Thoracic aorta (tissue), 2 donors: Measurements from ENCODE around the gene PPP2R5B. TPM values are rescaled to one million over a fixed set of nuclear protein-coding genes. Genes with fewer than 3 reads are reported as not detected.

ENCODE experiments used
- ATAC-seq: fragments of 150-250 bp; one replicate; pipeline ENCODE4 v1.8.0; 2017; ENCODE audit warnings: low read depth; ENCODE audit not compliant: insufficient number of reproducible peaks, low FRiP score
- DNase-seq: peaks from one replicate; pipeline ENCODE4 v3.0.0-alpha.2; 2020; ENCODE audit warnings: low spot score
- H3K27ac ChIP-seq, 2 donors: fragments of 200-600 bp; sonication (generic); 1 replicate in 1 of 2; 2 replicates in 1 of 2; pipeline ENCODE4 v1.5.1; 2016; ENCODE audit warnings: mild to moderate bottlenecking in 2 of 2, moderate library complexity in 2 of 2
- H3K27me3 ChIP-seq: fragments of 200-600 bp; sonication (generic); replicated peaks from 2 replicates; pipeline ENCODE4 v1.6.0; 2016; ENCODE audit warnings: mild to moderate bottlenecking; ENCODE audit not compliant: insufficient read depth
- H3K36me3 ChIP-seq: fragments of 200-600 bp; sonication (generic); one replicate; pipeline ENCODE4 v1.5.1; 2016
- H3K4me1 ChIP-seq, 2 donors: fragments of 200-600 bp; sonication (generic); 1 replicate in 1 of 2; 2 replicates in 1 of 2; pipeline versions ENCODE4 v1.5.1 to v1.6.0; 2016; ENCODE audit warnings: low read depth in 2 of 2, mild to moderate bottlenecking in 1 of 2; ENCODE audit not compliant: control insufficient read depth in 1 of 2
- H3K4me3 ChIP-seq: fragments of 200-600 bp; sonication (generic); 2 replicates; pipeline ENCODE4 v1.5.1; 2016; ENCODE audit warnings: mild to moderate bottlenecking
- H3K9me3 ChIP-seq: fragments of 200-600 bp; sonication (generic); 2 replicates; pipeline ENCODE4 v1.5.1; 2016
- CTCF ChIP-seq: fragments of 200-600 bp; sonication (generic); IDR thresholded peaks from one replicate; pipeline ENCODE4 v1.5.1; 2019; ENCODE audit warnings: antibody characterized with exemption
- total RNA-seq, 2 donors: library from RNA; depleted of rRNA; stranded (reverse); fragments of >200 nt; gene quantifications; one replicate each; pipeline versions ENCODE4 v1.1.0 to v1.2.3, GENCODE V29; 2016

The PPP2R5B gene
- total RNA-seq, 2 donors from 2014 or later: 21.0 to 38.2 TPM

GRCh38 chr11:64916775-64917662 lies 7.5 kb upstream of the PPP2R5B start, which contains the start of gene ATG2A:
Gene ATG2A, minus strand, starts transcription at chr11:64917209. Its CDS starts 74 bp downstream, at chr11:64917135.
- Histone ChIP-seq H3K4me1 (peaks cover 14 to 26% of the 10 kb centered on the region in 2 donors), H3K27me3 (no peaks in the 10 kb centered on the region), H3K27ac (peak within 1 kb of the TSS; percentile 69 to 76), H3K36me3 (peaks cover 19% of the 10 kb centered on the region), H3K4me3 (peak within 1 kb of the TSS; percentile 79), H3K9me3 (no peaks in the 10 kb centered on the region)
- TF ChIP-seq CTCF: no peak
- DNase-seq (peak; percentile 99), ATAC-seq (peak; percentile 99)

- H3K27me3 ChIP-seq: no peaks in the 10 kb centered on the region
- peaks cover 13% of the 10 kb centered on the region for H3K36me3 ChIP-seq
- ATAC-seq (no peak), DNase-seq (no peak)
- H3K4me1 ChIP-seq: peaks cover 14 to 26% of the 10 kb centered on the region in 2 donors
- H3K4me3 ChIP-seq: peak overlapping the region; percentile 79
- no peak for TF ChIP-seq CTCF
- peak overlapping the region; percentile 69 to 76 for H3K27ac ChIP-seq
- H3K9me3 ChIP-seq: no peaks in the 10 kb centered on the region
Measured at GRCh38 chr11:64917663-64917995, 6.9 kb upstream of the PPP2R5B start.

GRCh38 chr11:64918017-64918416 lies 6.5 kb upstream of the PPP2R5B start:
- H3K27me3 ChIP-seq: no peaks in the 10 kb centered on the region
- no peak for TF ChIP-seq CTCF
- H3K4me3 ChIP-seq: peak overlapping the region; percentile 79
- peaks cover 14 to 26% of the 10 kb centered on the region in 2 donors for H3K4me1 ChIP-seq
- H3K36me3 ChIP-seq: peaks cover 10% of the 10 kb centered on the region
- DNase-seq (no peak), ATAC-seq (no peak)
- no peaks in the 10 kb centered on the region for H3K9me3 ChIP-seq
- peak overlapping the region; percentile 69 to 76 for H3K27ac ChIP-seq

- Histone ChIP-seq H3K36me3 (no peaks in the 10 kb centered on the region), H3K27ac (no peak overlapping the region), H3K9me3 (no peaks in the 10 kb centered on the region), H3K4me1 (peaks cover 17 to 32% of the 10 kb centered on the region in 2 donors), H3K4me3 (no peak overlapping the region), H3K27me3 (no peaks in the 10 kb centered on the region)
- TF ChIP-seq CTCF: no peak
- ATAC-seq (no peak), DNase-seq (no peak)
Measured at GRCh38 chr11:64919627-64920026, 4.9 kb upstream of the PPP2R5B start.

GRCh38 chr11:64920124-64920523 lies 4.4 kb upstream of the PPP2R5B start:
- Histone ChIP-seq H3K4me1 (peaks cover 17 to 31% of the 10 kb centered on the region in 2 donors), H3K4me3 (no peak overlapping the region), H3K27me3 (no peaks in the 10 kb centered on the region), H3K27ac (no peak overlapping the region), H3K9me3 (no peaks in the 10 kb centered on the region), H3K36me3 (no peaks in the 10 kb centered on the region)
- no peak for ATAC-seq
- no peak for DNase-seq
- TF ChIP-seq CTCF: no peak
